Stimulated activated CD4-positive, alpha-beta T cell treated with anti-CD3 and anti-CD28 coated beads, TNF-alpha, amount 100 ng/mL, for 24 hours (primary cell): Measurements from ENCODE around the gene SUCLG2.

Experiments used
- DNase-seq, 3 experiments: peaks; one replicate each; pipeline ENCODE4 v3.0.0-alpha.2; 2020; ENCODE audit warnings: low read depth in 3 of 3

Gene SUCLG2

GRCh38 chr3:67517781-67518180 lies 136.6 kb downstream of the SUCLG2 start:
- no peak for DNase-seq

DNA sequence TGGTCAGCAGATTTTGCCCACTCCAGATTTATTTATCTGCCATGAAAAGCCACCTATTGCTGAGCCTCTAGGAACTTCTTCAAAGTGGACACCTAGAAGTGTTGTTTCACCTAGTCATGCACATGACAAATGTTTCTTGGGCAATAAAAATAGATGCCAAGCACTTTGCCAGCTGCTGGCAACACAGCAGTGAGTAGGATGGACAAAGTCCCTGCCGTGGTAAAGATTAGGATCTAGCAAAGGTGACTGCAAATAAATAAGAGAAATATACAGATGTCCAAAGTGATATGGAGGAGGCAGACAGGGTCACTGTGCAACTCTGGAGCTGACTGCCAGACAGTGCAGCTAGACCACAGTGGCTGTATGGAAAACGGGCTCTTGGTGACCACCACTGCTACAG lies 137.9 kb downstream of the SUCLG2 start:
- DNase-seq, result no peak

DNA sequence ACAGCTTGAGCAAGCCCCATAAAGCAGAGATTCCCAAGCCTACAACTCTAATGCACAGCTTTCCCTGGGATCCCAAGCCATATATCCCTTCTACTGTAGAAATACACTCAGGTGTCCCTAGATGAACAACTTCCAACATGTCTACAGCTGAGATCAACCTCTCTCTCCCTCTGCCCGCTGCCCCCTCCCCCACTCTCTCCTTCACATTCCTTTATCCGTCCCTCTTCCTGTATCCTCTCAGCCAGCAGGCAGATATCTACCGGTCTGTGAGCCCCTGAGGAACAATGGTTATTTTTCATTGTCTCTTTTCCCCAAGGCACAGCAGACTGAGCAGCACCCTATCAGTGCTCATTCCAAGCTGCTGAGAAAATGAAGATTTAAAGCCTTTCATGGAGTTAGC lies 138.6 kb downstream of the SUCLG2 start:
- no peak for DNase-seq

DNA sequence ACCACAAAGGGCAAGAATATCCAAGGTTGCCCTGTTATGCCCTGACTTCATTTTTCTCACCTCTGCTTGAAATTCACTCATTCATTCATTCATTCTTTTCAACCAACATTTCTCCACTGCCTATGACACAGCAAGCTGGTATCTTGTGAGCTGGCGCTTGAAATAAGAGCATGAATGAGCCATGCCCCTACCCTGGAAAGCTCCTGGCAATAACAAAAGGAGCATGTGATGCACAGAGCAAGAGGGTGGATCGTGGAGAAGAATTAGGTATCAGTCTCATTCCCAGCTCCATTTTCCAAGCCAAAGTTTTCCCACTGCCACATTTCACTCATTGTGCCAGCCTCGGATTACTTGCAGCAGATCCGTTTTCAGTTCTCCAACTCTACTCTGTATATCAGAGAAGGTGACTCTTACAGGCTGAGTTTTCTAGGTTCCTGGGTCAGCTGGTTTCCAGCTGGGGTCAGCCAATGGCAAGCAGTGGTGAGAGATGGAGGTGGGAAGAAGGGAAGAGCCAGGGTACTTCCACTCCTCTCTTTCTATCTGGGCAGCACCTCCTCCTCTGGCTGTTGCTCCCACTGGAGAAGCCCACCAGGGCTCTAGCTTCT lies 144.8 kb downstream of the SUCLG2 start:
- no peak for DNase-seq

DNA sequence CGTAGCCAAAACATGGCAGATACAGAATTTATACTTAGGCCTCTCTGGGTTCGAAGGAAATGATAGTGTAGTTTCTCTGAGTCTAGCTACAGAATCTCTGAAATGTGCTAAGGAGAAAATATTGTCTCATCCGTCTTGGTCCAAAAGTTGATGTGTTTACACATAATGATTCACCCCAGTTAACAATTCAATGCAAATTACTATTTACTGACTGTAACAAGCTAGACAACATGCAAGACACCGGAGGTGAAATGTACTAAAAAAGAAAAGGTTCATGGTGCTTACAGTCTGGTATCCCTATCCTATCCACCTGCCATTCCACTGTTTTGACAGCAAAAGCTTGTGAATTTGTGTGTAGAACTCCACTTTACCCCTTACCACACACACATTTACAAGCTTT lies 146.8 kb downstream of the SUCLG2 start:
- no peak for DNase-seq

GRCh38 chr3:67500709-67501108 lies 153.7 kb downstream of the SUCLG2 start:
- no peak for DNase-seq

GRCh38 chr3:67497746-67498145 lies 156.7 kb downstream of the SUCLG2 start:
- no peak for DNase-seq

DNA sequence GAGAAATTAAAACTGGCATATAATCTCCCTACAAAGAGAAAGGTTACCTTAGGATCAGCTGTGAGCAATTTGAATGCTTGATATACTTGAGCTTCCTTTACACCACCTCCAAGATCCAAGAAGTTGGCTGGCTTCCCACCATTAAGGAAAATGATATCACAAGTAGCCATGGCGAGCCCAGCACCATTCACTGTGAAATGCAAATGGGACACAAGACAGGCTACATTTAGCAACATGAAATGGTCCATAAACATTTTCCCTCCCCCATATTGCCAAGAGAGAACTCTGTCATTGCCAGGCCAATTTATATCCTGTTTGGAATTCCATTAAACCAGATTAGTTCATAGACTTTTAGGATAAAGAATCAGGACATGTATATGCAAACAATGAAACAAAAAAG lies 158.7 kb downstream of the SUCLG2 start:
- no peak for DNase-seq

DNA sequence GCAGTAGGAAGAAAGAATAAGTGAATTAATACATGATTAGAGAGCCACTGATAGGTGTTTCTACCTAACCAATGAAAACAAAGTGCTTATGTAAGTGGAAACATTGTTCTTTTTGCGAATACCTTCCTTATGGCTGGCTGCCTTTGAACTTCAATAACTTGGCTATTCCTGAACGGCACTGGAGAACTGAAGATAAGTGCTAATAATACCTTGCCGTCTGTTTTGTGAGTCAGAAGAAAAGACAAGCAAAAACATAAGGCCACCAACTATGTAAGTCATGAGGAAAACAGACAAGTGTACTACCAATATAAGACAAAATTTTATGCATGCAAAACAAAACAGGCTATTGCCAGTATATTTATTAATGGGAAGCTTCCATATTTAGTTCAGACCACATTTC lies 160.6 kb downstream of the SUCLG2 start:
- no peak for DNase-seq

DNA sequence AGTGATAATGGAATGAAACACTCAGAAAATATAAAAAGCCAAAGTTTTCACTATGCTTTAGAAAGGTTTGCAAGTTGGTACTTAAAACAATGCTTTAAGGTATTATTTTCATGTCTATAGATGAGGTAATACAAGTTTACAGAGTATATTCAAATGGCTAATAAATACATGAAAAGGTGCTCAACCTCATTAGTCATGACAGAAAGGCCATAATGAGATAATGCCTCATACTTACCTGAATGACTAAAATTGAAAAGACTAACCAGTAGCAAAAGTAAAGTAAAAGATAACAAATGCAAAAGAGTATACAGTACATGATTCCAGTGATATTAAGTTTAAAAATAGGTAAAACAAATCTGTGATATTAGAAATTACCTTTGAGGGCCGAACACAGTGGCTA lies 163.8 kb downstream of the SUCLG2 start:
- no peak for DNase-seq

DNA sequence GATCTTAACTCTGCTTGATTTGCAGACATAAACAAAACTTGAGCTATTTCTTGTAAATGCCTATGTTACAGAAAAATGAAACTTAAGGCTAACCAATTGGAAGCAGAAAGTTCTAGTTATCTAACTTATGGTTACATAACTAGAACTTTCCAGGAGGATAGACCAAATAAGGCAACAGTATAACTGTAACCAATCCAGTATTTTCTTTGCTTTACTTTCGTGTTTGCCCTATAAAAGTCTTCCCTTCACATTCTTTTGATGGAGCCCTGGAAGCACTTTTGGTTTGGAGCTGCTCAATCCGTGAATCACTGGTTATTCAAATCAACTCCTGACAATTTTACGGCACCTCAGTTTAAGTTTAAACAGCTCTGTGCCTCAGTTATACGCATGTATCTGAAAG lies 164.6 kb downstream of the SUCLG2 start:
- DNase-seq, result no peak

- no peak for DNase-seq
Measured at GRCh38 chr3:67487564-67488114, 166.8 kb downstream of the SUCLG2 start.

GRCh38 chr3:67486883-67487282 lies 167.5 kb downstream of the SUCLG2 start:
- no peak for DNase-seq

DNA sequence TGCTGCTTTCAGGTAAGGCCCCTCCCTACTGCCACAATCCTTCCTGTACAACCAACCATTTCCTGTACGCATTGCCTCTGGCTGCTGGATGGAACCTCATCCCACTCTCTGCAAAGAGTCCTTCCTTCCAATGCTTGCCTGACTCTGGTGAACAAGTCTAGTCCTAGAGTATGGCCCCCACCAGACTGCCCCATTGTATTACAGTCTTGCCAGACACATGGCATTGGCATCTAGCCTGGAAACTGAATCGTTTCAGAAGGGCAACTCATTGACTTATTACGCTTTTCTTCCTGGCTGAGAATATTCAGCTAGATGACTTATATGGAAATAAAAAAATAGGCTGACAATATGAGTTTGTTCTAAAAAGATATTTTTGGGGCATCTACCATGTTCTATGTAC lies 170.3 kb downstream of the SUCLG2 start:
- DNase-seq, result no peak

DNA sequence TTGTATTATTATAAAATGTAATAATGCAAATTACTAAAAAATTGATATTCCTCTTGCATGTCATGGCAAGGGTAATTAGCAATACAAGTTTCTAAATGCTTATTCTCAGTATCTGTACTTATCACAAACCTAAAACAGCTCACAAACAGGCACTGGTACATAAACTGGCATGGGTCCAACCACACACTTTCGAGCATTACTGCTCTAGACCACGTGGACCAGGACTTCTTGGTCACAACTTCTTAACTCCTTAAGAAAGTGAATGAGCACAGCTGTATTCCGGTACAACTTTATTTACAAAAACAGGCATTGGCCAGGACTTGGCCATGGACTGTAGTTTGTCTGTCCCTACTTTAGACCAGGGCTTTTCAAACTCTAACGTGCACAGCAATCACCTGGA lies 173.3 kb downstream of the SUCLG2 start:
- no peak for DNase-seq

DNA sequence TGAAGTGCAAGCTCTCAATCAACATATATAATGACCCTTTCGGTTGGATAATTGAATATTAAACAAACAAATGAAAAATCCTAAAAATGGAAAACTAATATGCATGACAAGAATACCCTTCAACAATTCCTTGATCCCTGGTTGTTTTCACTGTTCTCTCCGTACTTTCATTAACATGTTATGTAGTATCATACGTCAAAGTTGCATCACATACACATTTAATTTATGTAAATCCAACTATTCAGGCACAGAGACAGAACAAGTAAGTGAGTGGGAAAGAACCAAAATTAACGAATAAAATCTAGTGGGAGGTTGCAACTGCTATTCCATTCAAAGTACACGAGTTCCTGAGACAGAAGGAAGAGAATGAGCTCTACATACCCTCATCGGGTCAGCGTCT lies 176.0 kb downstream of the SUCLG2 start:
- DNase-seq, result no peak

DNA sequence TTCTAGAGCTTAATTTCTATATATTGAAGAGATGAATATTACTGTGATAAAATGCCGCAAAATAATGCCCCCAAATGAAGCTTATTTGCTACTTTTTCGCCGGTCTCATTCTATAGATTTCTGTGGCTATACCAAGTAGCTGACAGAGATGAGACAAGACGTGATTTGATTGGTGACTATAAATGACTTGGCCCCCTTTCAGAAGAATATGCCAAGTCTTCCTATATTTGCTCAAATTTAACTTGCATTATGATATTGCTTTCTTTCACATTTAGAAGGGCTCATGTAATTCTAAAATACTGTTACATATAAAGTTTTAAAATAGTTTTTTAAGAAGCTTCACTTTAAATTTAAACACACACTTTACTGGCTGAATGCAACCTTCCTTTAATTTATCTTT lies 180.1 kb downstream of the SUCLG2 start:
- no peak for DNase-seq

DNA sequence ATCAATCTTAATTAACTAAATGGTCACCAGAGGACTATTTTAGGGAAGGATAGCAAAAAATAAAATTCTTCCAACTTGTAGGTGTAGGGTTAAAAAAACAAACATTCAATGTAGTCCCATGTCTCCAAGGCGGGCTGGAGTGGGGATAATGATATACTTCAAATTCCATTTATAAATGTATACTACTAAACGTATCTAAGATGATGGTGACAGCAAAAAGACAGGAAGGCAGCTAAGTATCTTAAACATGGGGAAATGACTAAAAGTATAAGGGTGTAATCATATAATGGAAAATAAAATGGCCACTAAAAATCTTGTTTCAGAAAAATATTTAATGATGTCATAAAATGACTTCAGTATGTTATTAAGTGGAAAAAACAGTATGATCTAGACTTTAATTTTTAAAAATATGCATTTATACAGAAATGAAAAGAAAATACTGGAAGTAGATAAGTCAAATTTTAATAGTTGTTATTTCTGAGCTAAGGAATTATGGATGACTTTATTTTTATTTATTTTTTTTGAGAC lies 181.7 kb downstream of the SUCLG2 start:
- DNase-seq, result no peak

- no peak for DNase-seq
Measured at GRCh38 chr3:67470207-67470606, 184.2 kb downstream of the SUCLG2 start.

- DNase-seq, result no peak
Measured at GRCh38 chr3:67468511-67468910, 185.9 kb downstream of the SUCLG2 start.

GRCh38 chr3:67463656-67464055 lies 190.8 kb downstream of the SUCLG2 start:
- DNase-seq, result no peak

GRCh38 chr3:67462187-67462586 lies 192.2 kb downstream of the SUCLG2 start:
- DNase-seq, result no peak

DNA sequence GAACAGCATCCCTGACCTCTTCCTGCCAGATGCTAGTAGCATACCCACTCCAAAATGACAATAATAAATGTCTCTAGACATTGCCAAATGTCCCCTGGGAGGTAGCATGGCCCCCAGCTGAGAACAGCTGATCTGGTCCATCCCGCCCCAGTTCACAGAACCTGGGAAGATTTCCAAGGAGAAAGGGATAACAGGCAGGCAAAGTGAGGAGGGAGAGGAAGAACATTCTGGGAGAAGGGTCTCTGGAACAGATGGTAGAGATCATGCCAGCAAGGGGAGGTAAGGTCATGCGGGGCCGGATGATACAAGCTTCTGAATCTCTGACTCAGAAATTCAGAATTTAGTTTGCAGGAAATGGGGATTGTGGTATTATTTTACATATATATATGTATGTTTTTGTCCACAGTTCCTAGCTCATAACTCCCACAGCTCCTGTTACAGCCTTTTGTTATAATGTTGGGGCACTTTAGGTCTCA lies 192.7 kb downstream of the SUCLG2 start:
- DNase-seq, result no peak
